Measurements from ENCODE around the gene KIF18A.

KIF18A gene

DNA sequence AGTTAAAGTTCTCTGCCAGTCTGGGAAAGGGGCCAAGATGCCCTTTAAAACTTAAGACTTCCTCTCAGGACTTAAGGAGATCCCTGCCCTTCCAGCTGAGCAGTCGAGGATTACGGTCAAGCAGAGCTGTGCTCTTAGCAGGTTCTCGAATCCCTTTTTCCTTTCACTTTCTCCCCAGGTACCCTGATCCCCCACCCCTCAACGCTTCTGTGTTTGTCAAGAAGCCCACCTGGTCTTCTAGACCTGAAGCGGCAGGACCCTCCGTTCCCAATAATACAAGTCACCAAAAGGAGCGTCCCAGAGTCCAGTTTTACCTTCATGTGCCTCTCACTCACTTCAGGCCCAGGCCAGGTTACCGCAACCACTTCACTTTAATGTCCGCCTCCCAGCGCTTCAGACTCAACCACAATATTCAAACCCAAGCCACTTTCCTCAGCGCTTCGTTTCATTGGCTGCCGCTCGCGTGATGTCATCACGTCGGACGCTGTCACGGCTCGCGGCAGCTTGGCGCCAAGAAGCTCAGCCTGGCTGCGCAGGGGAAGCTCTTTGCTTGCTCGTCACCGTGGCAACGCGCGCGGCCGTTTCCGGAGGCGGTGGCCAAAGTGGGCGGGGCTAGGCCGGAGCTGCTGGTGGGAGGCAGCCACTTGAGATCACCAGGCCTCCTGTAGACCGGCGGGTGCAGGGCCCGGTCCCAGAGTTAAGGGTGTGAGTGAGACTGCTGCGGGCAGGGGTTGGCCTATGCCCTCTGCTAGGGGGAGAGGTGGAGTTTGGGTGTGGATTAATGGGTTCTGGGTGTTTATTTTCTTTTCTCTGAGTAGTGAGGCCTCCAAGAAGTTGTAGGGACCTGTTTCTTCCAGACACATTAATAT, at the start of gene KIF18A, which contains the start of gene METTL15:
KIF18A (minus strand) TSS at position 407 of the 869 bp plus-strand sequence. CDS start 10,209 bp downstream, outside the sequence.
METTL15 (plus strand) TSS at position 639 of the 869 bp plus-strand sequence. CDS start 4,947 bp downstream, outside the sequence.
- TF ChIP-seq CTCF (IDR thresholded peaks at IDR 0.05), result no peak

GRCh38 chr11:28153586-28153985, 45.6 kb upstream of the KIF18A start:
- no peak for TF ChIP-seq CTCF (IDR thresholded peaks at IDR 0.05)

DNA sequence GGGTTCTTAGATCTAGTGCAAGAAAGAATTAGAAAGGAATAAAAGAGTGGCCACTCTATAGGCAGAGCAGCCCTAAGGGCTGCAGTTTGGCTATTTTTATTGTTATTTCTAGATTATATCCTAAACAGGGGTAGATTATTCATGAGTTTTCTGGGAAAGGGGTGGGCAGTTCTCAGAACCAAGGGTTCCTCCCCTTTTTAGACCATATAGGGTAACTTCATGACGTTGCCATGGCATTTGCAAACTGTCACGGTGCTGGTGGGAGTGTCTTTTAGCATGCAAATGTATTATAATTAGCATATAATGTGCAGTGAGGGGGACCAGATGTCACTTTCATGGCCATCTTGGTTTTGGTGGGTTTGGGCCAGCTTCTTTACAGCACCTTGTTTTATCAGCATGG, 44.8 kb upstream of the KIF18A start:
- no peak for TF ChIP-seq CTCF (IDR thresholded peaks at IDR 0.05)

GRCh38 chr11:28146123-28146751, 38.3 kb upstream of the KIF18A start:
- TF ChIP-seq CTCF (IDR thresholded peaks at IDR 0.05), result no peak

GRCh38 chr11:28144808-28145207, 36.9 kb upstream of the KIF18A start:
- no peak for TF ChIP-seq CTCF (IDR thresholded peaks at IDR 0.05)

DNA sequence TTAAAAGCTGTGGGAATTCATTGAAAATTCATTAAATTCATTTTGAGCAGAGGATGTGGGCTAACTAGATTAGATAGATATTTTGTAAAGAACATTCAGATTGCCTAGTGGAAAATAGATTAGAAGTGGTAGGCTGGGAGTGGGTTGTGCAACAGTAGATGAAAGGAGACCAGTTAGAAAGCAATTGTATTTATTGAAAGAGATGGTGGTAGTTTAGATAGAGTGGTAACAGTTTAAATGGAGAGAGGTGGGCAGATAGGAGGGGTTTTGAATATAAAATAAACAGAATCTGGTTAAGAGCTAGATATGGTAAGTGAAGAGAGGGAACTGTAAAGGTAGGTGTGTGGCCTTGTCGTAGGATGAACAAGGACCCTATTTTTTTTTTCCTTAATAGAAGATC, 34.8 kb upstream of the KIF18A start:
- TF ChIP-seq CTCF (IDR thresholded peaks at IDR 0.05), result no peak

- no peak for TF ChIP-seq CTCF (IDR thresholded peaks at IDR 0.05)
Measured at GRCh38 chr11:28140689-28141455, 32.9 kb upstream of the KIF18A start.
